ENCODE measurements around the gene CLP1. TPM values are rescaled to one million over a fixed set of nuclear protein-coding genes. Genes with fewer than 3 reads are reported as not detected.

CLP1 gene
- total and polyA plus RNA-seq, 10 of the 15 experiments (the other 5 are each of a cell fraction or from before 2014, with no cell fraction given), result 19.9 to 45.7 (median 27.8) TPM

DNA sequence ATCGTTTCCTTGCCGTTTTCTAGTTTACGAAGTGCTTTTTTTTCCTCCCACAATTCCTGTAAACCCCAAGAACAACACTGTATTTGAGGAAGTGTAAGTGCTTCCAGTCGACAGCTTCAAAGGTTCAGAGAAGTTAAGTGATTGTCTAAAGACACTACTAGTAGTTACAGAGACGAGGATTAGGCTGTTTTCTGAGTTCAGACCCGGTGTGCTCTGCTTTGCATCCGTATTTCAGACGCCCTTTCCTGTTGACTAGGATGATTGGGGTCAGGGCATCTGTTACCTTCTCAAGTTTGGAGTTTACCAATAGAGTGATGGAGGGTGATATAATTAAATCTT lies 430 bp downstream of the CLP1 start (continued):
- TF ChIP-seq YY1 (IDR thresholded peaks at IDR 0.05; ENCODE audit: low read depth, low read length) (no peak), STAT3 (IDR thresholded peaks at IDR 0.05; ENCODE audit: low read depth, low read length) (no peak), PML (IDR thresholded peaks at IDR 0.05; ENCODE audit: low read length) (no peak), ZSCAN29 (IDR thresholded peaks at IDR 0.05) (no peak), BCL11A (IDR thresholded peaks at IDR 0.05; ENCODE audit: low read depth, low read length) (no peak), LARP7 (IDR thresholded peaks at IDR 0.05) (no peak), SRF (IDR thresholded peaks at IDR 0.05; ENCODE audit: low read depth in 2 of 2, low read length in 2 of 2) (0 out of 4 replicates have a peak, but pooled peaks of 1 of the 2 experiments have one; percentile 49), ZNF274 (IDR thresholded peaks at IDR 0.05; ENCODE audit: insufficient read depth, insufficient read length) (no peak)
- TF ChIP-seq, protein P1, sequence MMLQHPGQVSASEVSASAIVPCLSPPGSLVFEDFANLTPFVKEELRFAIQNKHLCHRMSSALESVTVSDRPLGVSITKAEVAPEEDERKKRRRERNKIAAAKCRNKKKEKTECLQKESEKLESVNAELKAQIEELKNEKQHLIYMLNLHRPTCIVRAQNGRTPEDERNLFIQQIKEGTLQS (IDR thresholded peaks at IDR 0.05; ENCODE audit: borderline replicate concordance, extremely low read depth, low read depth, low read length), result no peak
- TF ChIP-seq, protein P2, sequence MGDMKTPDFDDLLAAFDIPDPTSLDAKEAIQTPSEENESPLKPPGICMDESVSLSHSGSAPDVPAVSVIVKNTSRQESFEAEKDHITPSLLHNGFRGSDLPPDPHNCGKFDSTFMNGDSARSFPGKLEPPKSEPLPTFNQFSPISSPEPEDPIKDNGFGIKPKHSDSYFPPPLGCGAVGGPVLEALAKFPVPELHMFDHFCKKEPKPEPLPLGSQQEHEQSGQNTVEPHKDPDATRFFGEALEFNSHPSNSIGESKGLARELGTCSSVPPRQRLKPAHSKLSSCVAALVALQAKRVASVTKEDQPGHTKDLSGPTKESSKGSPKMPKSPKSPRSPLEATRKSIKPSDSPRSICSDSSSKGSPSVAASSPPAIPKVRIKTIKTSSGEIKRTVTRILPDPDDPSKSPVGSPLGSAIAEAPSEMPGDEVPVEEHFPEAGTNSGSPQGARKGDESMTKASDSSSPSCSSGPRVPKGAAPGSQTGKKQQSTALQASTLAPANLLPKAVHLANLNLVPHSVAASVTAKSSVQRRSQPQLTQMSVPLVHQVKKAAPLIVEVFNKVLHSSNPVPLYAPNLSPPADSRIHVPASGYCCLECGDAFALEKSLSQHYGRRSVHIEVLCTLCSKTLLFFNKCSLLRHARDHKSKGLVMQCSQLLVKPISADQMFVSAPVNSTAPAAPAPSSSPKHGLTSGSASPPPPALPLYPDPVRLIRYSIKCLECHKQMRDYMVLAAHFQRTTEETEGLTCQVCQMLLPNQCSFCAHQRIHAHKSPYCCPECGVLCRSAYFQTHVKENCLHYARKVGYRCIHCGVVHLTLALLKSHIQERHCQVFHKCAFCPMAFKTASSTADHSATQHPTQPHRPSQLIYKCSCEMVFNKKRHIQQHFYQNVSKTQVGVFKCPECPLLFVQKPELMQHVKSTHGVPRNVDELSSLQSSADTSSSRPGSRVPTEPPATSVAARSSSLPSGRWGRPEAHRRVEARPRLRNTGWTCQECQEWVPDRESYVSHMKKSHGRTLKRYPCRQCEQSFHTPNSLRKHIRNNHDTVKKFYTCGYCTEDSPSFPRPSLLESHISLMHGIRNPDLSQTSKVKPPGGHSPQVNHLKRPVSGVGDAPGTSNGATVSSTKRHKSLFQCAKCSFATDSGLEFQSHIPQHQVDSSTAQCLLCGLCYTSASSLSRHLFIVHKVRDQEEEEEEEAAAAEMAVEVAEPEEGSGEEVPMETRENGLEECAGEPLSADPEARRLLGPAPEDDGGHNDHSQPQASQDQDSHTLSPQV (IDR thresholded peaks at IDR 0.05), result no peak
- TF ChIP-seq, protein P3, sequence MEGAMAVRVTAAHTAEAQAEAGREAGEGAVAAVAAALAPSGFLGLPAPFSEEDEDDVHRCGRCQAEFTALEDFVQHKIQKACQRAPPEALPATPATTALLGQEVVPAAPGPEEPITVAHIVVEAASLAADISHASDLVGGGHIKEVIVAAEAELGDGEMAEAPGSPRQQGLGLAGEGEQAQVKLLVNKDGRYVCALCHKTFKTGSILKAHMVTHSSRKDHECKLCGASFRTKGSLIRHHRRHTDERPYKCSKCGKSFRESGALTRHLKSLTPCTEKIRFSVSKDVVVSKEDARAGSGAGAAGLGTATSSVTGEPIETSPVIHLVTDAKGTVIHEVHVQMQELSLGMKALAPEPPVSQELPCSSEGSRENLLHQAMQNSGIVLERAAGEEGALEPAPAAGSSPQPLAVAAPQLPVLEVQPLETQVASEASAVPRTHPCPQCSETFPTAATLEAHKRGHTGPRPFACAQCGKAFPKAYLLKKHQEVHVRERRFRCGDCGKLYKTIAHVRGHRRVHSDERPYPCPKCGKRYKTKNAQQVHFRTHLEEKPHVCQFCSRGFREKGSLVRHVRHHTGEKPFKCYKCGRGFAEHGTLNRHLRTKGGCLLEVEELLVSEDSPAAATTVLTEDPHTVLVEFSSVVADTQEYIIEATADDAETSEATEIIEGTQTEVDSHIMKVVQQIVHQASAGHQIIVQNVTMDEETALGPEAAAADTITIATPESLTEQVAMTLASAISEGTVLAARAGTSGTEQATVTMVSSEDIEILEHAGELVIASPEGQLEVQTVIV (IDR thresholded peaks at IDR 0.05; ENCODE audit: borderline replicate concordance, partially characterized antibody), result no peak
